Suprapubic skin (tissue), 4 donors: ENCODE results near the gene HACD3. TPM values are rescaled to one million over a fixed set of nuclear protein-coding genes. Genes with fewer than 3 reads are reported as not detected.

Experiments used
- DNase-seq, 2 donors: peaks; one replicate each; pipeline ENCODE4 v3.0.0-alpha.2; 2019; ENCODE audit warnings: low spot score in 2 of 2
- H3K27ac ChIP-seq: fragments of 200-600 bp; sonication (generic); one replicate; pipeline ENCODE4 v1.5.1; 2019
- H3K27me3 ChIP-seq: fragments of 200-600 bp; sonication (generic); one replicate; pipeline ENCODE4 v1.5.1; 2019
- H3K36me3 ChIP-seq: fragments of 200-600 bp; sonication (generic); one replicate; pipeline ENCODE4 v1.5.1; 2019
- H3K4me1 ChIP-seq: fragments of 200-600 bp; sonication (generic); one replicate; pipeline ENCODE4 v1.5.1; 2019
- H3K4me3 ChIP-seq: fragments of 200-600 bp; sonication (generic); one replicate; pipeline ENCODE4 v1.5.1; 2019; ENCODE audit warnings: mild to moderate bottlenecking
- H3K9me3 ChIP-seq: fragments of 200-600 bp; sonication (generic); one replicate; pipeline ENCODE4 v1.5.1; 2019
- CTCF ChIP-seq, 2 donors: fragments of 200-600 bp in 1 of 2; fragments of 450-650 bp in 1 of 2; sonication (generic) in 1 of 2; IDR thresholded peaks; one replicate each; pipeline ENCODE4 v1.5.1; 2016 to 2019; ENCODE audit warnings: antibody characterized with exemption in 2 of 2, mild to moderate bottlenecking in 1 of 2, moderate library complexity in 1 of 2
- EP300 ChIP-seq: sonication (generic); formaldehyde crosslinking; IDR thresholded peaks from one replicate; pipeline ENCODE4 v1.6.1; 2017; ENCODE audit warnings: antibody characterized with exemption
- POLR2A ChIP-seq, 2 donors: fragments of 450-650 bp; IDR thresholded peaks; one replicate each; pipeline ENCODE4 v1.6.1; 2017; ENCODE audit warnings: antibody characterized with exemption in 2 of 2, mild to moderate bottlenecking in 2 of 2, moderate library complexity in 2 of 2
- POLR2AphosphoS5 ChIP-seq, 3 donors: sonication (generic); formaldehyde crosslinking; IDR thresholded peaks; one replicate each; pipeline ENCODE4 v1.6.1; 2017; ENCODE audit warnings: antibody characterized with exemption in 3 of 3
- WGBS: methylation state at CpG from one replicate; pipeline ENCODE4 v1.1.5; 2018; 5-methylcytosine and 5-hydroxymethylcytosine counted together
- total RNA-seq, 4 donors: library from RNA; depleted of rRNA; stranded (reverse); fragments of >200 nt; gene quantifications; one replicate each; pipeline ENCODE4 v1.1.0, GENCODE V29; 2016

Gene HACD3
- total RNA-seq, 4 donors from 2014 or later = 36.6 to 65.2 (median 44.9) TPM

- Histone ChIP-seq H3K4me3 (no peak overlapping the region), H3K9me3 (no peaks in the 10 kb centered on the region), H3K27me3 (no peaks in the 10 kb centered on the region), H3K27ac (no peak overlapping the region), H3K36me3 (peaks cover 68% of the 10 kb centered on the region), H3K4me1 (no peaks in the 10 kb centered on the region)
- DNase-seq = no peak
- TF ChIP-seq EP300 (no peak), POLR2A (IDR thresholded peaks at IDR 0.05) (no peak), POLR2AphosphoS5 (IDR thresholded peaks at IDR 0.05) (no peak), CTCF (IDR thresholded peaks at IDR 0.05) (no peak)
Observed at GRCh38 chr15:65559941-65560340, 29.7 kb downstream of the HACD3 start.

- Histone ChIP-seq H3K36me3 (peaks cover 64% of the 10 kb centered on the region), H3K9me3 (no peaks in the 10 kb centered on the region), H3K4me1 (no peaks in the 10 kb centered on the region), H3K27me3 (no peaks in the 10 kb centered on the region), H3K4me3 (no peak overlapping the region), H3K27ac (no peak overlapping the region)
- 85% methylated on average over 6 of the region's 6 CpGs for WGBS
- TF ChIP-seq EP300 (no peak), POLR2A (IDR thresholded peaks at IDR 0.05) (no peak), POLR2AphosphoS5 (IDR thresholded peaks at IDR 0.05) (no peak), CTCF (IDR thresholded peaks at IDR 0.05) (no peak)
- no peak for DNase-seq
Observed at GRCh38 chr15:65561934-65562333, 31.7 kb downstream of the HACD3 start.

GRCh38 chr15:65569728-65570127 is 39.5 kb downstream of the HACD3 start:
- Histone ChIP-seq H3K4me1 (peaks cover 5% of the 10 kb centered on the region), H3K27me3 (no peaks in the 10 kb centered on the region), H3K4me3 (no peak overlapping the region), H3K27ac (peak overlapping the region; percentile 26), H3K36me3 (peaks cover 56% of the 10 kb centered on the region), H3K9me3 (no peaks in the 10 kb centered on the region)
- no peak for DNase-seq
- 42% methylated on average over 3 of the region's 3 CpGs for WGBS
- TF ChIP-seq POLR2A (IDR thresholded peaks at IDR 0.05) = no peak
- no peak for TF ChIP-seq CTCF (IDR thresholded peaks at IDR 0.05)
- no peak for TF ChIP-seq EP300
- no peak for TF ChIP-seq POLR2AphosphoS5 (IDR thresholded peaks at IDR 0.05)

GRCh38 chr15:65571971-65572370 is 41.7 kb downstream of the HACD3 start:
- TF ChIP-seq POLR2A (IDR thresholded peaks at IDR 0.05) (no peak), EP300 (no peak), POLR2AphosphoS5 (IDR thresholded peaks at IDR 0.05) (no peak), CTCF (IDR thresholded peaks at IDR 0.05) (no peak)
- no peak for DNase-seq
- no peaks in the 10 kb centered on the region for H3K27me3 ChIP-seq
- 88% methylated on average over 2 of the region's 2 CpGs for WGBS
- no peak overlapping the region for H3K4me3 ChIP-seq
- no peaks in the 10 kb centered on the region for H3K9me3 ChIP-seq
- H3K27ac ChIP-seq = no peak overlapping the region
- H3K36me3 ChIP-seq = peaks cover 56% of the 10 kb centered on the region
- peaks cover 5% of the 10 kb centered on the region for H3K4me1 ChIP-seq

GRCh38 chr15:65576664-65577063 is 46.4 kb downstream of the HACD3 start:
- no peak for TF ChIP-seq POLR2A (IDR thresholded peaks at IDR 0.05)
- TF ChIP-seq EP300 = no peak
- TF ChIP-seq POLR2AphosphoS5 (IDR thresholded peaks at IDR 0.05) = no peak
- TF ChIP-seq CTCF (IDR thresholded peaks at IDR 0.05) = no peak
- no peaks in the 10 kb centered on the region for H3K4me1 ChIP-seq
- no peak for DNase-seq
- no peaks in the 10 kb centered on the region for H3K9me3 ChIP-seq
- no peaks in the 10 kb centered on the region for H3K27me3 ChIP-seq
- H3K27ac ChIP-seq = no peak overlapping the region
- H3K36me3 ChIP-seq = peaks cover 77% of the 10 kb centered on the region
- no peak overlapping the region for H3K4me3 ChIP-seq
- 85% methylated on average over 1 of the region's 1 CpG for WGBS
